ENCODE results near the gene DMAC1. TPM values are rescaled to one million over a fixed set of nuclear protein-coding genes. Genes with fewer than 3 reads are reported as not detected.

Gene DMAC1
- total RNA-seq, 1 experiment from 2014 or later, result 65.9 TPM

GRCh38 chr9:7823651-7824050 lies 24.1 kb upstream of the DMAC1 start:
- ChIA-PET POLR2A (ENCODE audit: low non-redundant PET) (no interaction called here), CTCF (no interaction called here)
- no peak overlapping the region for H3K4me3 ChIP-seq (ENCODE audit: low read depth, low read length, poor library complexity, severe bottlenecking)
- no peaks in the 10 kb centered on the region for H3K36me3 ChIP-seq (ENCODE audit: insufficient read depth, low read length, poor library complexity, severe bottlenecking)
- BruUV-seq (replicated peaks), result no TSS peak
- intact Hi-C loops (cut with micrococcal nuclease; ENCODE audit: unreplicated experiment), result no loop called here
- H3K27ac ChIP-seq (ENCODE audit: low read depth, low read length, poor library complexity, severe bottlenecking), result no peak overlapping the region
- DNase-seq (ENCODE audit: low spot score), result no peak
- no peaks in the 10 kb centered on the region for H3K9me3 ChIP-seq (ENCODE audit: low read depth, low read length, poor library complexity, severe bottlenecking)
- H3K4me1 ChIP-seq (ENCODE audit: insufficient read depth, low read length, poor library complexity, severe bottlenecking), result no peaks in the 10 kb centered on the region
- H3K27me3 ChIP-seq (replicated peaks; ENCODE audit: insufficient read depth, low read depth, low read length, poor library complexity), result peaks cover 6% of the 10 kb centered on the region
- TF ChIP-seq CTCF (conservative IDR thresholded peaks at IDR 0.05; ENCODE audit: low read depth, low read length) (no peak), EZH2 (IDR thresholded peaks at IDR 0.05; ENCODE audit: borderline replicate concordance, low read depth, low read length, poor library complexity, severe bottlenecking) (no peak)

- Histone ChIP-seq H3K27ac (ENCODE audit: low read depth, low read length, poor library complexity, severe bottlenecking) (no peak overlapping the region), H3K4me3 (ENCODE audit: low read depth, low read length, poor library complexity, severe bottlenecking) (no peak overlapping the region), H3K4me1 (ENCODE audit: insufficient read depth, low read length, poor library complexity, severe bottlenecking) (no peaks in the 10 kb centered on the region), H3K36me3 (ENCODE audit: insufficient read depth, low read length, poor library complexity, severe bottlenecking) (no peaks in the 10 kb centered on the region), H3K9me3 (ENCODE audit: low read depth, low read length, poor library complexity, severe bottlenecking) (no peaks in the 10 kb centered on the region), H3K27me3 (replicated peaks; ENCODE audit: insufficient read depth, low read depth, low read length, poor library complexity) (peaks cover 6% of the 10 kb centered on the region)
- POLR2A ChIA-PET (ENCODE audit: low non-redundant PET), result no interaction called here
- no peak for DNase-seq (ENCODE audit: low spot score)
- no TSS peak for BruUV-seq (replicated peaks)
- intact Hi-C loops (cut with micrococcal nuclease; ENCODE audit: unreplicated experiment), result no loop called here
- no peak for TF ChIP-seq CTCF (conservative IDR thresholded peaks at IDR 0.05; ENCODE audit: low read depth, low read length)
- TF ChIP-seq EZH2 (IDR thresholded peaks at IDR 0.05; ENCODE audit: borderline replicate concordance, low read depth, low read length, poor library complexity, severe bottlenecking), result no peak
- CTCF ChIA-PET, result no interaction called here
Measured at GRCh38 chr9:7819984-7820383, 20.4 kb upstream of the DMAC1 start.

- H3K9me3 ChIP-seq (ENCODE audit: low read depth, low read length, poor library complexity, severe bottlenecking), result no peaks in the 10 kb centered on the region
- H3K4me1 ChIP-seq (ENCODE audit: insufficient read depth, low read length, poor library complexity, severe bottlenecking), result no peaks in the 10 kb centered on the region
- H3K4me3 ChIP-seq (ENCODE audit: low read depth, low read length, poor library complexity, severe bottlenecking), result no peak overlapping the region
- TF ChIP-seq EZH2 (IDR thresholded peaks at IDR 0.05; ENCODE audit: borderline replicate concordance, low read depth, low read length, poor library complexity, severe bottlenecking) (no peak), CTCF (conservative IDR thresholded peaks at IDR 0.05; ENCODE audit: low read depth, low read length) (no peak)
- BruUV-seq (replicated peaks), result no TSS peak
- H3K27ac ChIP-seq (ENCODE audit: low read depth, low read length, poor library complexity, severe bottlenecking), result no peak overlapping the region
- intact Hi-C loops (cut with micrococcal nuclease; ENCODE audit: unreplicated experiment), result no loop called here
- no peak for DNase-seq (ENCODE audit: low spot score)
- ChIA-PET POLR2A (ENCODE audit: low non-redundant PET) (no interaction called here), CTCF (no interaction called here)
- H3K36me3 ChIP-seq (ENCODE audit: insufficient read depth, low read length, poor library complexity, severe bottlenecking), result no peaks in the 10 kb centered on the region
- peaks cover 8% of the 10 kb centered on the region for H3K27me3 ChIP-seq (replicated peaks; ENCODE audit: insufficient read depth, low read depth, low read length, poor library complexity)
Measured at GRCh38 chr9:7816021-7816420, 16.4 kb upstream of the DMAC1 start.

Data from A673 (cell line).